ENCODE results near the gene UCP2. TPM values are rescaled to one million over a fixed set of nuclear protein-coding genes. Genes with fewer than 3 reads are reported as not detected.

Gene UCP2
- total and polyA plus RNA-seq, 2 experiments from 2014 or later: 60.1 to 76.9 TPM

GRCh38 chr11:73988227-73988626, 5.6 kb upstream of the UCP2 start:
- Histone ChIP-seq H3K9me2 (ENCODE audit: insufficient read depth) (no peaks in the 10 kb centered on the region), H3K79me2 (replicated peaks; ENCODE audit: insufficient read depth) (no peaks in the 10 kb centered on the region), H3K27ac (ENCODE audit: low read depth) (no peak overlapping the region), H2AFZ (no peak overlapping the region), H3K4me1 (ENCODE audit: insufficient read depth) (peaks cover 22% of the 10 kb centered on the region), H3K36me3 (ENCODE audit: insufficient read depth) (no peaks in the 10 kb centered on the region), H4K20me1 (replicated peaks; ENCODE audit: insufficient read depth) (no peaks in the 10 kb centered on the region), H3K4me2 (no peak overlapping the region), H3K4me3 (no peak overlapping the region), H3K27me3 (ENCODE audit: insufficient read depth) (no peaks in the 10 kb centered on the region), H3F3A (replicated peaks; ENCODE audit: low read depth) (peaks cover 5% of the 10 kb centered on the region; the same call in 1 of the 2 replicates)
- no peak for ATAC-seq
- Mint-ChIP-seq H3K36me3 (ENCODE audit: low read depth) (no peaks in the 10 kb centered on the region), H3K27ac (no peak overlapping the region), H3K27me3 (ENCODE audit: insufficient read depth, low read depth, poor library complexity) (peaks cover 3% of the 10 kb centered on the region), H3K4me1 (peaks cover 7% of the 10 kb centered on the region), H3K4me3 (no peak overlapping the region), H3K9me3 (no peaks in the 10 kb centered on the region)
- no peak for DNase-seq (ENCODE audit: low spot score)
- TF ChIP-seq JUNB (IDR thresholded peaks at IDR 0.05; ENCODE audit: unreplicated experiment): no peak
- TF ChIP-seq CTCF (conservative IDR thresholded peaks at IDR 0.05; ENCODE audit: low read depth in 2 of 2): no peak
- TF ChIP-seq STAT1 (IDR thresholded peaks at IDR 0.05; ENCODE audit: unreplicated experiment): no peak
- TF ChIP-seq ETS1 (IDR thresholded peaks at IDR 0.05): no peak
- TF ChIP-seq EZH2 (IDR thresholded peaks at IDR 0.05; ENCODE audit: low read depth, unreplicated experiment): no peak
- no peak for TF ChIP-seq ZNF462 (CRISPR knock-in tag; IDR thresholded peaks at IDR 0.05)
- no peak for TF ChIP-seq POLR2AphosphoS5 (IDR thresholded peaks at IDR 0.05; ENCODE audit: low read depth)
- TF ChIP-seq EZH2phosphoT487 (IDR thresholded peaks at IDR 0.05; ENCODE audit: unreplicated experiment): no peak
- no peak for TF ChIP-seq ZNF114 (CRISPR knock-in tag; IDR thresholded peaks at IDR 0.05)
- no peak for TF ChIP-seq REST (IDR thresholded peaks at IDR 0.05; ENCODE audit: unreplicated experiment)
- no peak for TF ChIP-seq CREB1 (CRISPR knock-in tag; IDR thresholded peaks at IDR 0.05; ENCODE audit: low read depth)
- TF ChIP-seq NANOG (IDR thresholded peaks at IDR 0.05; ENCODE audit: borderline replicate concordance): no peak
- no peak for TF ChIP-seq ZNF331 (CRISPR knock-in tag; IDR thresholded peaks at IDR 0.05; ENCODE audit: low read depth)

Measured in GM23338 (cell line).